ENCODE measurements around the gene SUPT6H. TPM values are rescaled to one million over a fixed set of nuclear protein-coding genes. Genes with fewer than 3 reads are reported as not detected.
"Not testable (repeated sequence)": the region's sequence is repeated elsewhere in the genome, so short reads cannot be mapped to it uniquely, and the experiment has no call there.

Gene SUPT6H
- total RNA-seq, 3 donors from 2014 or later (not counting 1 experiment from before 2014, with no cell fraction given), result 170 to 184 (median 177) TPM

GRCh38 chr17:28723159-28723835 lies 61.3 kb downstream of the SUPT6H start:
- TF ChIP-seq, protein P1, sequence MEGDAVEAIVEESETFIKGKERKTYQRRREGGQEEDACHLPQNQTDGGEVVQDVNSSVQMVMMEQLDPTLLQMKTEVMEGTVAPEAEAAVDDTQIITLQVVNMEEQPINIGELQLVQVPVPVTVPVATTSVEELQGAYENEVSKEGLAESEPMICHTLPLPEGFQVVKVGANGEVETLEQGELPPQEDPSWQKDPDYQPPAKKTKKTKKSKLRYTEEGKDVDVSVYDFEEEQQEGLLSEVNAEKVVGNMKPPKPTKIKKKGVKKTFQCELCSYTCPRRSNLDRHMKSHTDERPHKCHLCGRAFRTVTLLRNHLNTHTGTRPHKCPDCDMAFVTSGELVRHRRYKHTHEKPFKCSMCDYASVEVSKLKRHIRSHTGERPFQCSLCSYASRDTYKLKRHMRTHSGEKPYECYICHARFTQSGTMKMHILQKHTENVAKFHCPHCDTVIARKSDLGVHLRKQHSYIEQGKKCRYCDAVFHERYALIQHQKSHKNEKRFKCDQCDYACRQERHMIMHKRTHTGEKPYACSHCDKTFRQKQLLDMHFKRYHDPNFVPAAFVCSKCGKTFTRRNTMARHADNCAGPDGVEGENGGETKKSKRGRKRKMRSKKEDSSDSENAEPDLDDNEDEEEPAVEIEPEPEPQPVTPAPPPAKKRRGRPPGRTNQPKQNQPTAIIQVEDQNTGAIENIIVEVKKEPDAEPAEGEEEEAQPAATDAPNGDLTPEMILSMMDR (IDR thresholded peaks at IDR 0.05), result no peak
- Mint-ChIP-seq H3K4me1 (peaks cover 53 to 56% of the 10 kb centered on the region in 2 donors), H3K4me3 (peak overlapping the region; percentile 10), H3K27me3 (ENCODE audit: low read depth in 2 of 2) (peaks cover 0 to 6% of the 10 kb centered on the region in 2 donors), H3K27ac (no peak overlapping the region), H3K36me3 (no peaks in the 10 kb centered on the region), H3K9me3 (no peaks in the 10 kb centered on the region)
- 89% methylated on average over 6 of the region's 6 CpGs for WGBS (ENCODE audit: insufficient coverage)
- Histone ChIP-seq H3K27me3 (ENCODE audit: control insufficient read depth, insufficient read depth, low read length) (no peaks in the 10 kb centered on the region), H3K9me3 (ENCODE audit: control insufficient read depth, insufficient read depth, low read length) (no peaks in the 10 kb centered on the region), H3K4me3 (ENCODE audit: low read length) (no peak overlapping the region), H3K27ac (ENCODE audit: low read length) (no peak overlapping the region), H3K4me1 (ENCODE audit: control insufficient read depth, insufficient read depth, low read length) (peaks cover 65% of the 10 kb centered on the region), H3K36me3 (ENCODE audit: control insufficient read depth, insufficient read depth, low read length) (peaks cover 41% of the 10 kb centered on the region)
- ATAC-seq (no peak), DNase-seq (no peak)
- intact Hi-C loops (cut with micrococcal nuclease), result no loop called here

DNA sequence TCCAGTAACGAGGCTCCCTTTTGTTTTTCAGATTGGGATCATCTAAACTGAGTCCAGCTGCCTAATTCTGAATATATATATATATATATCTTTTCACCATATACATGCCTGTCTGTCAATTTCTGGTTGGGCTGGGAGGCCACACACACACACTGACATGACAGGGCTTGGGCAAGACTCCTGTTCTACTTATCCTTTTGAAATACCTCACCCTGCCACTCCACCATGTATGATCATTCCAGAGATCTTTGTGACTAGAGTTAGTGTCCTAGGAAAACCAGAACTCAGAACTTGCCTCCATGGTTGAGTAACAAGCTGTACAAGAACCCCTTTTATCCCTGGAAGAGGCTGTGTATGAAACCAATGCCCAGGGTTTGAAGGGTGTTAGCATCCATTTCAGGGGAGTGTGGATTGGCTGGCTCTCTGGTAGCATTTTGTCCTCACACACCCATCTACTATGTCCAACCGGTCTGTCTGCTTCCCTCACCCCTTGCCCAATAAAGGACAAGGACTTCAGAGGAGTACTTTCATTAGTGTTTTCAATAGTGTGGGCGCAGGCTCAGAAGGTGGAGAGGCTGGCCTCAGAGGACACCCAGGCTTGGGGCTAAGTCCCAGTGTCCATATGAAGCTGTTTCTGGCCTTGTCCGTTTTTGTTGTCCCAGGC lies 62.0 kb downstream of the SUPT6H start:
- H3K4me1 ChIP-seq (ENCODE audit: control insufficient read depth, insufficient read depth, low read length), result peaks cover 66% of the 10 kb centered on the region
- DNase-seq; H3K9me3 Mint-ChIP-seq; intact Hi-C loops (cut with micrococcal nuclease); H3K4me3 ChIP-seq (ENCODE audit: low read length); ATAC-seq; H3K27me3 Mint-ChIP-seq (ENCODE audit: low read depth in 2 of 2); H3K27ac ChIP-seq (ENCODE audit: low read length); H3K36me3 Mint-ChIP-seq; H3K9me3 ChIP-seq (ENCODE audit: control insufficient read depth, insufficient read depth, low read length); H3K27me3 ChIP-seq (ENCODE audit: control insufficient read depth, insufficient read depth, low read length): not testable (repeated sequence)
- Mint-ChIP-seq H3K27ac (peak overlapping the region in 1 of 2 donors; percentile 63), H3K4me1 (peaks cover 56% of the 10 kb centered on the region in 2 donors), H3K4me3 (peak overlapping the region; percentile 80)
- peaks cover 41% of the 10 kb centered on the region for H3K36me3 ChIP-seq (ENCODE audit: control insufficient read depth, insufficient read depth, low read length)
- 94% methylated on average over 3 of the region's 4 CpGs for WGBS (ENCODE audit: insufficient coverage)

DNA sequence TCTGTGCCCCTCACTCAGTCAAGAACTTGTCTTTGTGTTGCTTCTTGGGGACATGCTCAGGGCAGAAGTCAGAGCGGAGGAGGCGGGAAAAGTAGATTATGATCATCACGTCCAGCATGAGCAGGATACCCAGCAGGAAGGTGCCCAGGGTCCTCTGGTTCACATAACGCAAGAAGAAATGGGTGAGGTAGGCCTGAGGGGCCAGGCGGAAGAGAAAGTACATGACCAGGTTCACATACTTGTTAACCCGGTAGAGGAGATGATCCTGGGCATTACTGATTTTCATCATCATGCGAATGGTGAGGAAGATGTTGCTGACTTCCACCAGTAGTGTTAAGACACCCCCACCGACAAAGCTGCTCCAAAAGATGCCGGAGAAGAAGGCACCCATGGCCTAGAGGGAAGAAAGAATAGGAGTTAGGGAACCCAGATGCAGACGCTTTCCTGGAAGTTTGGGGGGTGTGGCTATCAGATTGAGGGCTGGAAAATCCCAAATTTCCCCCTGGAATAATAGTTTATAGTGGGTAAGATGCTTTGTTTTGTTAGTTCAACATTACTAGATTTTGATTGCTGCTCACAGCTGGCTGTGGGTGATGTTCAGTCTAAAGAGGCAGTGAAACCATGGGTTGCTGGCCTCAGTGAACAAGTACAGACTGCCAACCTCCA lies 62.6 kb downstream of the SUPT6H start:
- ATAC-seq (no peak), DNase-seq (peak in 1 of 2 donors; percentile 23)
- H3K27me3 Mint-ChIP-seq (ENCODE audit: low read depth in 2 of 2), result no peaks in the 10 kb centered on the region
- Histone ChIP-seq H3K9me3 (ENCODE audit: control insufficient read depth, insufficient read depth, low read length) (no peaks in the 10 kb centered on the region), H3K4me1 (ENCODE audit: control insufficient read depth, insufficient read depth, low read length) (peaks cover 67% of the 10 kb centered on the region), H3K27ac (ENCODE audit: low read length) (no peak overlapping the region), H3K36me3 (ENCODE audit: control insufficient read depth, insufficient read depth, low read length) (peaks cover 41% of the 10 kb centered on the region), H3K4me3 (ENCODE audit: low read length) (no peak overlapping the region), H3K27me3 (ENCODE audit: control insufficient read depth, insufficient read depth, low read length) (no peaks in the 10 kb centered on the region)
- TF ChIP-seq, protein P1 (IDR thresholded peaks at IDR 0.05), result no peak
- H3K4me1 Mint-ChIP-seq, result peaks cover 53% of the 10 kb centered on the region in 2 donors
- no peaks in the 10 kb centered on the region for H3K36me3 Mint-ChIP-seq
- intact Hi-C loops (cut with micrococcal nuclease), result loop anchor here (5.0 kb wide), 3 partner anchors 38 to 568 kb away; partner anchors contain the start of genes FLOT2 and NUFIP2
- no peaks in the 10 kb centered on the region for H3K9me3 Mint-ChIP-seq
- H3K27ac Mint-ChIP-seq, result peak overlapping the region in 1 of 2 donors; percentile 63
- WGBS (ENCODE audit: insufficient coverage), result 89% methylated on average over 10 of the region's 10 CpGs
- H3K4me3 Mint-ChIP-seq, result peak overlapping the region; percentile 80

DNA sequence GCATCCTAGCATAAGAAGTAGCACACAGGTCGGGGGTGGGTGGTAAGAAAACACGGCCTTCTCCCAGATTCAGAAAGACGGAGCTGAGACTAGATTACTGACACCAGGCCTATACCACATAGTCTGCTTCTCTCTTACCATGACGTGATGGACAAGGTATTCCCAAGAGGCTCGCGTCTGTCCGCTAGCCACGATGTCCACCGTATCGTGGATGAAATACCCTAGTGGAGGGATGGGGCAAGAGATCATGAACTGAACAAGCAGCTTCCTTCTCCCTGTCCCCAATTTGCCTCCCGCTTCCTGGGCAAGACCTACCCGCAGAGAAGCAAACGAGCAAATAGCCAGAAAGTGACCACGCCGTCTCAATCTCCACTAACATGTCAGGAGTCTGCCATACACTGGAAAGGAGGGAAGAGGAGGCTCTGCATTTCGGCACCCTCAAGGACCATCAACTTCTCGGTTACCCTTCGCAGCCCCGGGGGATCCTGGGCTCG lies 63.2 kb downstream of the SUPT6H start:
- Histone ChIP-seq H3K4me1 (ENCODE audit: control insufficient read depth, insufficient read depth, low read length) (peaks cover 66% of the 10 kb centered on the region), H3K27me3 (ENCODE audit: control insufficient read depth, insufficient read depth, low read length) (no peaks in the 10 kb centered on the region), H3K36me3 (ENCODE audit: control insufficient read depth, insufficient read depth, low read length) (peaks cover 41% of the 10 kb centered on the region), H3K4me3 (ENCODE audit: low read length) (no peak overlapping the region), H3K27ac (ENCODE audit: low read length) (no peak overlapping the region), H3K9me3 (ENCODE audit: control insufficient read depth, insufficient read depth, low read length) (no peaks in the 10 kb centered on the region)
- Mint-ChIP-seq H3K4me3 (peak overlapping the region; percentile 80), H3K9me3 (no peaks in the 10 kb centered on the region), H3K36me3 (no peaks in the 10 kb centered on the region), H3K27me3 (ENCODE audit: low read depth in 2 of 2) (no peaks in the 10 kb centered on the region), H3K27ac (peak overlapping the region; percentile 36 to 63), H3K4me1 (peaks cover 47 to 48% of the 10 kb centered on the region in 2 donors)
- intact Hi-C loops (cut with micrococcal nuclease), result loop anchor here (5.0 kb wide), 3 partner anchors 37 to 567 kb away; partner anchors contain the start of genes FLOT2 and NUFIP2
- DNase-seq (peak in 1 of 2 donors; percentile 39), ATAC-seq (no peak)
- TF ChIP-seq, protein P1 (IDR thresholded peaks at IDR 0.05), result no peak
- 64% methylated on average over 20 of the region's 20 CpGs for WGBS (ENCODE audit: insufficient coverage)

Data from natural killer cell (primary cell).